ENCODE measurements around the gene STRADB. TPM values are rescaled to one million over a fixed set of nuclear protein-coding genes. Genes with fewer than 3 reads are reported as not detected.

Gene STRADB
- total and polyA plus RNA-seq, 3 donors from 2014 or later, result 29.9 to 33.2 (median 30.5) TPM

GRCh38 chr2:201413552-201413951 is 38.0 kb upstream of the STRADB start:
- Histone ChIP-seq H3K27me3 (no peaks in the 10 kb centered on the region), H3K4me3 (no peak overlapping the region), H3K4me1 (peaks cover 10% of the 10 kb centered on the region), H3K9me3 (no peaks in the 10 kb centered on the region), H3K27ac (peak overlapping the region in 1 of 2 donors; percentile 42), H3K36me3 (ENCODE audit: low read depth, missing control alignments) (no peaks in the 10 kb centered on the region)
- intact Hi-C loops (cut with DNase I; ENCODE audit: low total_unique reads), result no loop called here
- TF ChIP-seq, protein P1, sequence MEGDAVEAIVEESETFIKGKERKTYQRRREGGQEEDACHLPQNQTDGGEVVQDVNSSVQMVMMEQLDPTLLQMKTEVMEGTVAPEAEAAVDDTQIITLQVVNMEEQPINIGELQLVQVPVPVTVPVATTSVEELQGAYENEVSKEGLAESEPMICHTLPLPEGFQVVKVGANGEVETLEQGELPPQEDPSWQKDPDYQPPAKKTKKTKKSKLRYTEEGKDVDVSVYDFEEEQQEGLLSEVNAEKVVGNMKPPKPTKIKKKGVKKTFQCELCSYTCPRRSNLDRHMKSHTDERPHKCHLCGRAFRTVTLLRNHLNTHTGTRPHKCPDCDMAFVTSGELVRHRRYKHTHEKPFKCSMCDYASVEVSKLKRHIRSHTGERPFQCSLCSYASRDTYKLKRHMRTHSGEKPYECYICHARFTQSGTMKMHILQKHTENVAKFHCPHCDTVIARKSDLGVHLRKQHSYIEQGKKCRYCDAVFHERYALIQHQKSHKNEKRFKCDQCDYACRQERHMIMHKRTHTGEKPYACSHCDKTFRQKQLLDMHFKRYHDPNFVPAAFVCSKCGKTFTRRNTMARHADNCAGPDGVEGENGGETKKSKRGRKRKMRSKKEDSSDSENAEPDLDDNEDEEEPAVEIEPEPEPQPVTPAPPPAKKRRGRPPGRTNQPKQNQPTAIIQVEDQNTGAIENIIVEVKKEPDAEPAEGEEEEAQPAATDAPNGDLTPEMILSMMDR (IDR thresholded peaks at IDR 0.05), result no peak
- no peak for TF ChIP-seq POLR2A (IDR thresholded peaks at IDR 0.05)
- no peak for DNase-seq
- 63% methylated on average over 4 of the region's 4 CpGs for WGBS, 2 donors

DNA sequence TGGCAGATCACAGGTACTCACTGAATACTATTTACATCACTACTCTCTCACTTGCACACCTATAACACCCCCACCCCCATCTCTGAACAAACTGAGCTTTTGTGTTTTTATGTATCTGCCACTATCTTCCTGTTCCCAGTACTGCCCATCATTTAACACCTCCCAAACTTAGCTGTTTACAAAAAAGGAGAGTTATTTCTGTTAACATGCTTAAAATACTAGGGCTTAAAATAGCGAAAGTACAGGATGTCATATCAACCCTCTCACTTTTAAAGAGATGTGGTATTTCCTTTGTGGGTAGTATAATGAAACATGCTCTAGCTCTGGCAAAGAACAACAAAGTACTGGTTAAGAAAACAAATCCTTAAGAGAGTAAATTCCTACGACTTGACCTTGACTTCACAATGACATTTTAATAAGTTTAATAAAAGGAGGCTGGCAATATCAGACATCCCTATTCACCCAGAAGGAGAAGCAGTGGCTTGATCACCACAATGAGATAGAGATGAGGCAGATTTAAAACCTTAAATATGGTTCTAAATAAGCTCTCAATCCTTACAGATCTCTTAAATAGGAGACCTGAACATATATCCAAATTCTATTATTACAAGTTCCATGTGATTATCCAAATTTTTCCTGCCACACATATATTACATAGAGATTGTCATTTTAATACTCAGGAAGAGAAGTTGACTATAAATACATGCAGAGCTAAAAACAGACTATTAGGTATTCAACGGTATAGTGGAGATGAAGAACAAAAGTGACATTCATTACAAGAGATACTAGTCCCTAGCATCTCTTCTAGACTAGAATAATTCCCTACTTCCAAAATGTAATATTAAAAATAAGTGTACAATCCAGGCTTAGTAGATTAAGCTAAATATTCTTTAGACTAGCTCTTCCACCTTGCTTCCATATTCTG is 37.2 kb upstream of the STRADB start:
- Histone ChIP-seq H3K36me3 (ENCODE audit: low read depth, missing control alignments) (no peaks in the 10 kb centered on the region), H3K4me1 (peaks cover 10% of the 10 kb centered on the region), H3K4me3 (no peak overlapping the region), H3K27ac (peak overlapping the region in 1 of 2 donors; percentile 42), H3K27me3 (no peaks in the 10 kb centered on the region), H3K9me3 (no peaks in the 10 kb centered on the region)
- intact Hi-C loops (cut with DNase I; ENCODE audit: low total_unique reads), result no loop called here
- TF ChIP-seq, protein P1 (IDR thresholded peaks at IDR 0.05), result no peak
- no peak for TF ChIP-seq POLR2A (IDR thresholded peaks at IDR 0.05)
- no peak for DNase-seq
- WGBS, 2 donors, result 28 to 29% methylated on average over 3 of the region's 3 CpGs

DNA sequence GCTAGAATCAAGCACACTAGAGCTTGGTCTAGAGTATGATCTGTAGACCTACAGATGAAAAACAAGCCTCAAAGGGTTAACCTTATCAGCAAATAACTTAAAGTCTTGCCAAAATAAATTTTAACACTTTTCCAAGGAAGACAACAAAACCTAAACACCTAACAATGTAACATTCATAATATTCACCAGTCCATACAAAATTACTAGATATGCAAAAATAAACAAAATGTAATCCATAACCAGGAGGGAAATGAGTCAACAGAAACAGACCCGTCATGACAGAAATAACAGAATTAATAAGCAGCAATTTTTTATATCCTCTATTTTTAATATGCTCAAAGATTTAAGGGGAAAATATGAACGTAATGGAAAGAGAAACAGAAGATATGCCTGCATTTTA is 36.4 kb upstream of the STRADB start:
- Histone ChIP-seq H3K4me3 (no peak overlapping the region), H3K9me3 (no peaks in the 10 kb centered on the region), H3K27me3 (no peaks in the 10 kb centered on the region), H3K36me3 (ENCODE audit: low read depth, missing control alignments) (no peaks in the 10 kb centered on the region), H3K4me1 (peaks cover 10% of the 10 kb centered on the region), H3K27ac (no peak overlapping the region)
- 19 to 71% methylated on average over 2 of the region's 2 CpGs for WGBS, 2 donors
- intact Hi-C loops (cut with DNase I; ENCODE audit: low total_unique reads), result no loop called here
- TF ChIP-seq, protein P1 (IDR thresholded peaks at IDR 0.05), result no peak
- no peak for TF ChIP-seq POLR2A (IDR thresholded peaks at IDR 0.05)
- DNase-seq, result no peak

- Histone ChIP-seq H3K27me3 (no peaks in the 10 kb centered on the region), H3K9me3 (no peaks in the 10 kb centered on the region), H3K27ac (no peak overlapping the region), H3K36me3 (ENCODE audit: low read depth, missing control alignments) (no peaks in the 10 kb centered on the region), H3K4me1 (peaks cover 4% of the 10 kb centered on the region), H3K4me3 (no peak overlapping the region)
- no peak for TF ChIP-seq POLR2A (IDR thresholded peaks at IDR 0.05)
- TF ChIP-seq, protein P1 (IDR thresholded peaks at IDR 0.05), result no peak
- intact Hi-C loops (cut with DNase I; ENCODE audit: low total_unique reads), result no loop called here
- WGBS, 2 donors, result 49 to 68% methylated on average over 3 of the region's 3 CpGs
- DNase-seq, result peak; percentile 48
Observed at GRCh38 chr2:201419057-201419635, 32.4 kb upstream of the STRADB start.
